Measurements from ENCODE around the gene CCDC88C.
A peak's percentile ranks its signal among the peaks of the same experiment; 100 is the strongest.

The CCDC88C gene

GRCh38 chr14:91326514-91327249 is 90.9 kb downstream of the CCDC88C start:
- no peak for DNase-seq

DNA sequence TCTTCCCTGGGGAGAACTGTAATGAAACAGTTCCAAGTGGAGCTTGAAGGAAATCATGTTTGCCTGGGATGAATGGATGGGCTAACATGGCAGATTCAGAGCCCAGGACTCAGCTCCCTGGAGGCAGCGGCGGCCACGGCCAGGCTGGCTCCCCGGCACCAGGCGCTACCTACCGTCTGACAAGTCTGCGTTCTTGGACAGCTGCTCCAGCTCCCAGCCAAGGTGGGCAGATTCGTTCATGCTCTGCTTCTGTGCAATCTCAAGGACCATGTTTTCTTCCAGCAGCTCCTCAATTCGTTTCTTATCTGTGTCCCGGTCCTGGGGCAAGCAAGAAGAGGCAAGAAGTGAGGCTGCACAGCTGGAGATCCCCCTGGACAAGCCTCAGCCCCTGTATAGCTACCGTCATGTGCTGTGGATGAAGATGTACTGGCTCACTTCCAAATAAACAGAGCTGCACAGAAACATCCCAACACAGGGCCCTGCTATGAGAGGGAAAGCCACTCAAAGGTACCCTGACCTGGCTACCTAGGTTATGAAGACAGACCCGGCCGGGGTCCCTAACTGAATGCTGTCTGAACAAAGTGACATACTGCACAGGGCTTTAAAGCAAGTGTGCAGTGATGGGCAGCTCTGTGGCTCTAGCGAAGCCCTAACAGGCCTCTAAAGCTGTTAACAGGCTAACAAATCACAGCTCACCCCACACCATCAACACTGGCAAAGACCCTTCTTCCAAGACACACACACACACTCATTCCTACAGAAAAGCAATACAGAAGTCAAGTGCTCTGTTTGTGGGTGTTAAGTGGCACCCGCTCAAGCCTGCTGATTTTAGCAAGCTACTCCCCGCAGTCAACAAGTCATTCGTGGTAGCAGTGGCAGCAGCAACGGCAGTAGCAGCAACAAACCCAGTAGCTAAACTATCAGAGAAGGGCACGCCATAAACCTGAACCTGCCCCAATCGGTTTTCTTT is 92.7 kb downstream of the CCDC88C start:
- DNase-seq, result no peak

DNA sequence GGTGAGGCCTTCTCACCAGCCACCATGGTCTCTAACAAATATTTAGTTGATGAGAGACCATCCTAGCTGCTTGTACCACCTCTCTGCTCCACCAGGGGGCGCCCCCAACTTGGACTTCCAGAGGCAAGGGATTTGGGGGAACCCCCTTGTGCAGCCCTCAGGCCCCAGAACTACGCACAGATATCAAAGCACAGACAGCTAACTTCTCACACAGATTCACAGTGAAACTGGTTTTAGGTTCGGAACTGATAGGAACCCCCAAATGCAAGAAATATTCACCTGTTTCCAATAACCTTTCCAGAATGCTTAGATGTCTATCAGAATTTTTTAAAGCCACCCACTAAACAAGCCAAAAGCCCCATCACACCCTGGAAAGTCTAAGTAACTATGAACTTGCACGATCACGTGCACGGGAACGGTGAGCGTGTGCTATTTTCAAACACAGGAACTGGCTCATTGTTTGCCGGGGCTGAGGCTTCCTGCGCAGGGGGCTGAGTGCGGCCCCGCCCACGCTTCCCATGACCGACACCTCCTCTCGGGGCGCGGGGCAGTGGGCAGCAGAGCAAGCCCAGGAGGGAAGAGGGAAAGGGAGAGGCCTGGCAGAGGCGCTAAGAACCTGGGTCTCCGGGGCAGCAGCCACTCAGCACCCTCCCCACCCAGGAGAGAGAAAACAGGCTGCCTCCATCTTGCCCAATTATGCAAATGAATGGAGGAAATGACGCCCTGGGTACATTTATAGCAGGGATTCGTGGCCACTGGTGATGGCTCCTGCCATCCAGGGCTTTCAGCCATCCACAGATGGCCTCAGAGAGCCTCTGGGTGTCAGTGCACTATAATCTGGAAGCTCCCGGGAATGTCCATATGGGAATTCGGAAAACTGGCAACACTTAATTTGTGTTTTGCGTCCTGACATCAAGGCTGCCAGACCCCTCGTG is 93.7 kb downstream of the CCDC88C start:
- peak; percentile 46 for DNase-seq

DNA sequence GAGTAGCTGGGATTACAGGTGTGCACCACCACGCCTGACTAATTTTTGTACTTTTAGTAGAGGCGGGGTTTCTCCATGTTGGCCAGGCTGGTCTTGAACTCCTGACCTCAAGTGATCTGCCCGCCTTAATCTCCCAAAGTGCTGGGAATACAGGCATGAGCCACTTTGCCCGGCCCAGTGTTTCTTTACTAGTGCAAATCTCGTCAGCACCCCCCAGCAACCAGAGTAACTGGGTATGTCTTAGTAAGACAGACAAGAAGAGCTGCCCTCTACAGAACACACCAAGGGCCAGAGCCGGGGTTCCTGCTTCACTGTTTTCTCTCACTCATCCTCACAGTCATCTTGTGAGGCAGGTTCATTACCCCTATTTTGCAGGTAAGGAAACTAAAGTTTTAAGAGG is 94.6 kb downstream of the CCDC88C start:
- no peak for DNase-seq

GRCh38 chr14:91322623-91323022 is 95.0 kb downstream of the CCDC88C start:
- DNase-seq, result no peak

- DNase-seq, result no peak
Observed at GRCh38 chr14:91321131-91321530, 96.5 kb downstream of the CCDC88C start.

DNA sequence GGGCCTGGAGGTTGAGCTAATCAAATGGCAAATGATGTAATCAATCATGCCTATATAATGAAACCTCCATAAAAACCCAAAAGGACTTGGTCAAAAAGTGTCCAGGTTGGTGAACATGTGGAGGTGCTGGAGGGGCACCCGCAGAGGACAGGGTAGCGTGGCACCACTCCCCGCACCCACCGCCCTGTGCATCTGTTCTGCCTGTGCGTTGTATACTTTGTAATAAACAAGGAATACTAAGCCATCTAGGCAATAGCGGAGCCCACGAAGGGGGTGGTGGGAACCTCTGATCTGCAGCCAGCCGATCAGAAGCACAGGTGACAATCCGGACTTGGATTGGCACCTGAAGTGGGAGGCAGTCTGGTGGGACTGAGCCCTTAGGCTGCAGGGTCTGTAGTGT is 97.4 kb downstream of the CCDC88C start:
- no peak for DNase-seq

GRCh38 chr14:91318911-91319310 is 98.7 kb downstream of the CCDC88C start:
- DNase-seq, result no peak

DNA sequence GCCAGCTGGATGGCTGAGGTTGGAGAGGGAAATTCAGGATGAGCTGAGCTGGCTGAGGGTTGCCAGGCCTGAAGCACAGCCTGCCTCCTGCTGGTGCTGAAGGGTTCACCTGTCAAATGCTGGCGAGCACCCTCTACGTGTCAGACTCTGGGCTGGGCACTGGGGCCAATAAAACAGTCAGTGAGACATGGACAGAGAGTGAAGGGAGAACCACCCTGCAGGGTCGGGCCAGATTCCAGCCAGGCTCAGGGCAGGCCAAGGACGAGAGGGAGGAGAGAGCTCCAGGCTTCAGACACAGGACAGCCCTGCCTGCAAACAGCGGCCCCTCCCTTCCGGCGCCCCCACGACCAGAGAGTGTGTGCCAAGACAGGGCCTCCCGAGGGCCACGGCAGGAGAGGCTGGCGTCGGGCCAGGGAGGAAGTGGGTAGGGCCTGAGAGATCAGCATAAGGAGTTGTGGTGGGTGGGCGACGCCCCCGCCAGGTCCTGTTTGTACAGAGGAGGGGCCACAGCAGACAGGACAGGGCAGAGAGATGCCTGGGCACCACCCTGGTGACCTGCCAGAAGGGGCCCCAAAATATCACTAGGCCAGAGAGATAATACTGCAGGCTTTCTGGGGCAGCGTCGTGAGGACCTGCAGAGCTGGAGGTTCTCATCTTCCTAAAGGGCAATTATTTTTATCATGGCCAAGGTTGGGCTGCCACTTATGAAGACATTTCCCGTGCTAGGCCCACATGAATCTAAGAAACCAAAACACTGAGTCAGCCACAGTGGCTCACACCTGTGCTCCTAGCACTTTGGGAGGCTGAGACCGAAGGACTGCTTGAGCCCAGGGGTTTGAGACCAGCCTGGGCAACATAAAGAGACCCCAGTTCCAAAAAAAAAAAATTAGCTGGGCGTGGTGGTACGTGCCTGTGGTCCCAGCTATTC is 100.0 kb downstream of the CCDC88C start:
- no peak for DNase-seq

GRCh38 chr14:91316761-91317160 is 100.9 kb downstream of the CCDC88C start:
- no peak for DNase-seq

DNA sequence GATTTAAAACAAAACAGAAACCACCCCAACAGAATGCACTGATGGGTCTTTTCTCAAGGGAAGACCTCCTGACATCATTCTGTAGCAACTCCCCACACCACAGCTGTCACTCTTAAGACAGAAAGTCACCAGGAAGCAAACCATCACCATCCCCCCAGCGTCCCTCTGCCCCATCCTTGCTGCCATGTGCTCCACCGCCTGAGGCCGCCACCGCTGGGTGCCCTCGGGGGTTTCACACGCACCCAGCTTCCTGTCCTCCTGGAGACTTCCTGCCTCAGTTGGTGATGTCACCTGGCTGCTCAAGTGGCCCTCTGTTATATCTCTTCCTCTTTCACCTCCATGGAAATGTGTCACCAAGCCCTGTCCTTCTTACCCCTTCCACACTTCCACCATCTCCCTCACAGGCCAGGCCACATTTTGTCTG is 101.8 kb downstream of the CCDC88C start:
- no peak for DNase-seq

GRCh38 chr14:91313852-91314251 is 103.8 kb downstream of the CCDC88C start:
- DNase-seq, result no peak

- no peak for DNase-seq
Observed at GRCh38 chr14:91313154-91313850, 104.3 kb downstream of the CCDC88C start.

GRCh38 chr14:91311284-91311662 is 106.3 kb downstream of the CCDC88C start:
- no peak for DNase-seq

DNA sequence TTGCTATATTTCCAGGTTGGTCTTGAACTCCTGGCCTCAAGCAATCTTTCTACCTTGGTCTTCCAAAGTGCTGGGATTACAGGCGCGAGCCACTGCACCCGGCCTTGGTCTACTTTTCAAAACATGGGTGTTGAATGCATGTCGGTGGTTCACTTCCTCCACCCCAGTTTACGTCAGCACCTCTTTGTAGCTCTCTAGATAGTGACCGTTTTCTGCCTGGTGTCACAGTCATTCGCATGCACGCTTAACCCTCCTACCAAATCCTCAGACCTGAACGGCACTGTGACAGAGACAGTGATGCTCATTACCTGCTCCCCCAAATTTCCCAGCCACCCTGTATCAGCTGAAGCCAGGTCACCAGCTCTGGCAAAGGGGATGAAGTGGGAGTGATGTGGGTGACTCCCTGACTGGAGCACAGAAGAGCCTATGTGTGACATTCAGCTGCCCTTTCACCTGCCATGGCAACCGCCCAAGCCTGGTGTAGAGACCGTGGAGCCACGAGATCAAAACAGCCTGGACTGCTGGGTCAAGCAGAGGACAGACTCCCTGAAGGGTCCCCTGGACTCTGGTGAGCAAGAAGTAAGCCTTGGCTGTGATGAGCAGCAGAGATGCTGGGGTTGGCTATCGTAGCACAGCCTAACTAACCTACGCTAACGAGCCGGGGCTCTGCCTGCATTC is 106.9 kb downstream of the CCDC88C start:
- DNase-seq, result no peak

GRCh38 chr14:91309756-91310280 is 107.8 kb downstream of the CCDC88C start:
- DNase-seq, result no peak

DNA sequence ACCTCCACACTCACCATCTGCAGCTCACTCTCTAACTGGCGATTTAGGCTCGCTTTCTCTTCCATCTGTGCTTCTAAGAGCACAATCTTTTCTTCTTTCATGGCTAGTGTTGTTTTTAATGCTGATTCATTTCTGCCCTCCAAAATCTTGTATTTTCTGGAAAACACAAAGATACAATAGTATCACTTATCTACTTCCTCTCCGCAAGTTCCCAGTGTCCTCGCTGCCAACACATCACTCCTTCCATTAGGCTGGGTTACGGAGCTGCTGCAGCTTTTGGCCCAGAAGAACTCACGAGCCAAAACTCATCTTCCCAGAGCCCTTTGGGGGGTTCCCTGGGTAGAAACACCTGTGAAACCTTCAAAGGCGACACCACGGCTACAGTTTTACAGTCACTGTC is 109.3 kb downstream of the CCDC88C start:
- no peak for DNase-seq

GRCh38 chr14:91307652-91308051 is 110.0 kb downstream of the CCDC88C start:
- DNase-seq, result no peak

DNA sequence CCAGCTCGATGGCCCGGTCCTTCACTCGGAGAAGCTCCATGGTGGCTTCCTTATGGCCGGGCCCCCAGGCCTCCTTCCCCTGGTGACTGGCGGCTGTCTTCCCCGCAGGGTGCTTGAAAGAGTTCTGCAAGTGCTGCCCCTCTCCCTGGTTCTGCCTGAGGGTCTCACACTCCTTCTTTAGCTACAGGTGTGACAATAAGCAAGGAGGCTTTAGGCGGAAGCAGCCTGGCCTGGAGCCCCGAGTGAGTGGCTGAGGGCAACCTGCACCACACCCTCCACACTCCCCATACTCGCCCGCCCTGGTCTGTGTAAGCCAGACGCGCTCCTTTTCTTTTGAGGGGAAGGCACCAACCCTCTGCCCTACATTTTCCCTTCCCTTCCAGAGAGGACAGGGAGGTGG is 110.6 kb downstream of the CCDC88C start:
- no peak for DNase-seq

GRCh38 chr14:91306547-91306946 is 111.1 kb downstream of the CCDC88C start:
- no peak for DNase-seq

Data from fibroblast of skin of back (primary cell).